Measurements from ENCODE around the gene ERVFRD-1. TPM values are rescaled to one million over a fixed set of nuclear protein-coding genes. Genes with fewer than 3 reads are reported as not detected.
A peak's percentile ranks its signal among the peaks of the same experiment; 100 is the strongest.
"Not testable (repeated sequence)": the region's sequence is repeated elsewhere in the genome, so short reads cannot be mapped to it uniquely, and the experiment has no call there.

Gene ERVFRD-1
- total and polyA plus RNA-seq, 2 of the 13 experiments (the other 11 are each of a cell fraction or from before 2014, with no cell fraction given), result not detected

DNA sequence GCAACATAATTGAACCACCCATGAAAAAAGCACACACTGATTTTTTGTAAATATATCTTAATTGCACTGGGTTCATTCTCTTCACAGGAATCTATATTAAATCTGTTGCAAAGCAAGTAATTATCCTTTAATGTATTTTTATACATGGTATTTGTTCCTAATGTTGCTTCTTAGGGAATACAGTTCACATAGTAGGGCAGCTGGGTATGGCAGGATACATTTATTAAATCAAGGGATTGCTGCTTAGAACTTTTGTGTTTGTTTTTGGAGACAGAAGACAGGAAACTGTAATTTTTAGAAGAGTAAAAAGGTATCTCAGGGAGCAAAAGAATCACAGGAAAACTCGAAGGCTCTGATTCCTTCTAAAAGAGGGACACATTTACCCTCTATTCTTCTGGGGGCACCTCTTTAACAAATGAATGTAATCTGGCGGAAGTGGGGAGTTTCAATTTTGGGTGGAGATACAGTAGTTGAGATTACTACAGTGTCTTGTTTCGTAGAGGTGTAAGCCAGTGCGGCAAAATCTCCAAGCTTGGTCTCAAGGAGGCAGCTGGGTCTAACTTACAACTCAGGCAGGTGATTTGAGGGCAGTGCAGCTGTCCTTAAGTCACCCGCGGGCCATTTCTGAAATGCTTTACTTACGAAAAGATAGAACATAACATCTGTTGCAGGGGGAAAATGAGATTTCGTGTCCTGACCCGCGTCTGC, 18.7 kb downstream of the ERVFRD-1 start (continued):
- TF ChIP-seq ZNF713 (CRISPR knock-in tag; IDR thresholded peaks at IDR 0.05) (no peak), ZNF205 (CRISPR knock-in tag; IDR thresholded peaks at IDR 0.05) (no peak), ISX (CRISPR knock-in tag; conservative IDR thresholded peaks at IDR 0.05) (0 out of 2 replicates have a peak, but pooled peaks have one; percentile 5), ZNF816 (CRISPR knock-in tag; IDR thresholded peaks at IDR 0.05; ENCODE audit: borderline replicate concordance) (0 out of 2 replicates have a peak, but pooled peaks have one; percentile 36), RFXANK (CRISPR knock-in tag; IDR thresholded peaks at IDR 0.05) (no peak), ZNF256 (CRISPR knock-in tag; conservative IDR thresholded peaks at IDR 0.05) (0 out of 2 replicates have a peak, but pooled peaks have one; percentile 12), ZNF879 (CRISPR knock-in tag; IDR thresholded peaks at IDR 0.05) (no peak), AGO1 (IDR thresholded peaks at IDR 0.05; ENCODE audit: low read depth, low read length, poor library complexity, severe bottlenecking) (no peak), ZNF883 (CRISPR knock-in tag; IDR thresholded peaks at IDR 0.05; ENCODE audit: not compliant biosample characterization) (no peak), NFIB (CRISPR knock-in tag; IDR thresholded peaks at IDR 0.05; ENCODE audit: borderline replicate concordance) (no peak), ZNF274 (CRISPR knock-in tag; IDR thresholded peaks at IDR 0.05) (no peak), ZNF234 (CRISPR knock-in tag; conservative IDR thresholded peaks at IDR 0.05) (no peak)
- TF ChIP-seq, protein P1, sequence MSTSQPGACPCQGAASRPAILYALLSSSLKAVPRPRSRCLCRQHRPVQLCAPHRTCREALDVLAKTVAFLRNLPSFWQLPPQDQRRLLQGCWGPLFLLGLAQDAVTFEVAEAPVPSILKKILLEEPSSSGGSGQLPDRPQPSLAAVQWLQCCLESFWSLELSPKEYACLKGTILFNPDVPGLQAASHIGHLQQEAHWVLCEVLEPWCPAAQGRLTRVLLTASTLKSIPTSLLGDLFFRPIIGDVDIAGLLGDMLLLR (CRISPR knock-in tag; IDR thresholded peaks at IDR 0.05), result no peak
- TF ChIP-seq, protein P2, sequence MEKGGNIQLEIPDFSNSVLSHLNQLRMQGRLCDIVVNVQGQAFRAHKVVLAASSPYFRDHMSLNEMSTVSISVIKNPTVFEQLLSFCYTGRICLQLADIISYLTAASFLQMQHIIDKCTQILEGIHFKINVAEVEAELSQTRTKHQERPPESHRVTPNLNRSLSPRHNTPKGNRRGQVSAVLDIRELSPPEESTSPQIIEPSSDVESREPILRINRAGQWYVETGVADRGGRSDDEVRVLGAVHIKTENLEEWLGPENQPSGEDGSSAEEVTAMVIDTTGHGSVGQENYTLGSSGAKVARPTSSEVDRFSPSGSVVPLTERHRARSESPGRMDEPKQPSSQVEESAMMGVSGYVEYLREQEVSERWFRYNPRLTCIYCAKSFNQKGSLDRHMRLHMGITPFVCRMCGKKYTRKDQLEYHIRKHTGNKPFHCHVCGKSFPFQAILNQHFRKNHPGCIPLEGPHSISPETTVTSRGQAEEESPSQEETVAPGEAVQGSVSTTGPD (CRISPR knock-in tag; IDR thresholded peaks at IDR 0.05), result peak; percentile 1; the same call in 1 of the 2 replicates
- TF ChIP-seq, protein P3, sequence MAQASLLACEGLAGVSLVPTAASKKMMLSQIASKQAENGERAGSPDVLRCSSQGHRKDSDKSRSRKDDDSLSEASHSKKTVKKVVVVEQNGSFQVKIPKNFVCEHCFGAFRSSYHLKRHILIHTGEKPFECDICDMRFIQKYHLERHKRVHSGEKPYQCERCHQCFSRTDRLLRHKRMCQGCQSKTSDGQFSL (CRISPR knock-in tag; IDR thresholded peaks at IDR 0.05), result no peak

DNA sequence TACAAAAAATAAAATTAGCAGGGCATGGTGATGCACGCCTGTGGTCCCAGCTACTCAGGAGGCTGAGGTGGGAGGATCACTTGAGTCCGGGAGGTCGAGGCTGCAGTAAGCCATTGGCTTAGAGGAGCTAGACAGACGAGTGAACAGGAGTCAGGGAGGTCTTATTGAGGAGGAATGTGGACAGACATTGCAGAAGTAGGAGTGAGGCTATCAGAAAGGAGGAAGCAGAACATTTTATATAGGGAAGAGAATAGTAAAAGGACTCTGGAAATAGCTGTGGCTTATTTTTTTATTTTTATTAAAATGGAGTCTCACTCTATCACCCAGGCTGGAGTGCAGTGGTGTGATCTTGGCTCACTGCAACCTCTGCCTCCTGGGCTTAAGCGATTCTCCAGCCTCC, 20.4 kb downstream of the ERVFRD-1 start:
- H4K20me1 ChIP-seq (ENCODE audit: insufficient read depth, low read length); BruUV-seq (replicated peaks); H3K4me3 ChIP-seq (replicated peaks in 1 of 3; ENCODE audit: insufficient read depth in 1 of 3, low read depth in 2 of 3, low read length in 3 of 3); H2AFZ ChIP-seq (ENCODE audit: low read length); H3K4me2 ChIP-seq (ENCODE audit: low read depth, low read length); H3K36me3 ChIP-seq (replicated peaks in 1 of 2; ENCODE audit: control insufficient read depth in 1 of 2, insufficient read depth in 2 of 2, low read length in 2 of 2); H3K27me3 ChIP-seq (ENCODE audit: control insufficient read depth in 1 of 2, insufficient read depth in 2 of 2, low read length in 2 of 2); H3K27ac ChIP-seq (ENCODE audit: extremely low read length, insufficient read depth, low read length); DNase-seq (ENCODE audit: low spot score); in situ Hi-C loops (cut with HindIII; ENCODE audit: extremely low pct_ligation_motif_present, low pct_unique_long_range_greater_than_20kb); ATAC-seq; H3K9me3 ChIP-seq (ENCODE audit: low read length); H3K9ac ChIP-seq (ENCODE audit: insufficient read depth, low read depth, low read length); CTCF ChIA-PET (ENCODE audit: low intra/inter-chr PET ratio, low total read pairs); FAIRE-seq: not testable (repeated sequence)
- 93% methylated on average over 5 of the region's 5 CpGs for WGBS (ENCODE audit: low lambda C conversion rate)
- POLR2A ChIA-PET, result interaction anchor here (1.7 kb wide), 1 partner anchor 137 kb away, joined by 3 read pairs; no protein-coding TSS in a partner anchor
- H3K79me2 ChIP-seq (ENCODE audit: insufficient read depth, low read length), result peaks cover 21% of the 10 kb centered on the region
- intact Hi-C loops (cut with micrococcal nuclease; ENCODE audit: unreplicated experiment), result loop anchor here (5.0 kb wide), 1 partner anchor 51 kb away; no protein-coding TSS in a partner anchor
- H3K4me1 ChIP-seq (ENCODE audit: insufficient read depth, low read length), result peaks cover 29% of the 10 kb centered on the region

All from HepG2 (cell line).